HCT116 (cell line): ENCODE results near the gene S100A1. TPM values are rescaled to one million over a fixed set of nuclear protein-coding genes. Genes with fewer than 3 reads are reported as not detected.

Source experiments
- ATAC-seq: fragments of 200-7000 bp; cut with Tn5 transposase; 2 replicates; pipeline ENCODE4 v1.9.1; 2020; ENCODE audit warnings: mild to moderate bottlenecking, moderate library complexity
- BruUV-seq: library from RNA; stranded (reverse); fragments of 400-500 nt; replicated peaks from 2 replicates; lab custom pipeline; 2021; lab: Mats Ljungman, UMichigan
- CTCF ChIA-PET: fragments of 300-600 bp; sonication (Branson Sonifier 250); formaldehyde crosslinking; loops from one replicate; lab custom pipeline; 2021; ENCODE audit warnings: antibody characterized with exemption; lab: Charles Lee
- POLR2A ChIA-PET: fragments of 300-600, 350-600 bp; sonication (Branson Sonifier 250); formaldehyde crosslinking; loops from one replicate; lab custom pipeline; 2021; ENCODE audit warnings: antibody characterized with exemption; lab: Charles Lee
- RAD21 ChIA-PET, 2 experiments: fragments of 300-600 bp; sonication (Branson Sonifier 250); formaldehyde crosslinking; loops; one replicate each; lab custom pipeline; 2023; ENCODE audit warnings: low total read pairs in 2 of 2; ENCODE audit not compliant: uncharacterized antibody in 2 of 2, unreplicated experiment in 2 of 2, low non-redundant PET in 1 of 2; lab: Charles Lee
- DNase-seq: peaks from one replicate; pipeline ENCODE4 v3.0.0-alpha.2; 2010; ENCODE audit warnings: low read depth, low spot score
- H2AFZ ChIP-seq: fragments of 200-600 bp; shearing (Covaris generic), sonication (generic); 2 replicates; pipeline ENCODE4 v1.6.1; 2017; ENCODE audit warnings: low read depth, mixed run types, mixed read lengths, antibody characterized with exemption, low read length; ENCODE audit not compliant: poor library complexity, severe bottlenecking
- H3K27ac ChIP-seq: 2 replicates; pipeline ENCODE4 v1.5.1; 2012; ENCODE audit warnings: low read depth, low read length
- H3K27me3 ChIP-seq: fragments of 200-600 bp; sonication (generic); 2 replicates; pipeline ENCODE4 v1.6.1; 2016; ENCODE audit warnings: mixed run types, low read length, mixed read lengths; ENCODE audit not compliant: insufficient read depth
- H3K36me3 ChIP-seq, 2 experiments: fragments of 200-500 bp in 1 of 2; fragments of 200-600 bp in 1 of 2; sonication (Bioruptor generic) in 1 of 2; sonication (generic) in 1 of 2; 2 replicates each; pipeline versions ENCODE4 v1.5.1 to v1.6.1; 2014 to 2016; ENCODE audit warnings: low read length in 2 of 2, inconsistent platforms in 1 of 2, mixed read lengths in 1 of 2, mixed run types in 1 of 2; ENCODE audit not compliant: insufficient read depth in 2 of 2, control insufficient read depth in 1 of 2
- H3K4me1 ChIP-seq, 2 experiments: fragments of 200-600 bp in 1 of 2; sonication (generic) in 1 of 2; 2 replicates each; pipeline versions ENCODE4 v1.5.1 to v1.6.1; 2012 to 2017; ENCODE audit warnings: low read length in 2 of 2, inconsistent platforms in 1 of 2, mild to moderate bottlenecking in 1 of 2, mixed read lengths in 1 of 2, mixed run types in 1 of 2, moderate library complexity in 1 of 2; ENCODE audit not compliant: insufficient read depth in 2 of 2, control insufficient read depth in 1 of 2
- H3K4me2 ChIP-seq: fragments of 200-600 bp; sonication (generic); 2 replicates; pipeline ENCODE4 v1.6.1; 2017; ENCODE audit warnings: mixed run types, low read length, mixed read lengths
- H3K4me3 ChIP-seq, 2 experiments: fragments of 200-600 bp in 1 of 2; sonication (generic) in 1 of 2; replicated peaks in 1 of 2; 2 replicates each; pipeline ENCODE4 v1.5.1; 2011 to 2016; ENCODE audit warnings: low read length in 2 of 2, control low read depth in 1 of 2, low read depth in 1 of 2, mild to moderate bottlenecking in 1 of 2, mixed read lengths in 1 of 2, mixed run types in 1 of 2
- H3K79me2 ChIP-seq: fragments of 200-600 bp; sonication (generic); 2 replicates; pipeline ENCODE4 v1.6.1; 2017; ENCODE audit warnings: mild to moderate bottlenecking, mixed run types, low read length, moderate library complexity, mixed read lengths; ENCODE audit not compliant: insufficient read depth
- H3K9ac ChIP-seq: fragments of 200-600 bp; sonication (generic); 2 replicates; pipeline ENCODE4 v1.6.1; 2016; ENCODE audit warnings: low read length, mixed read lengths
- H3K9me2 ChIP-seq: fragments of 200-600 bp; sonication (generic), shearing (Covaris generic); 2 replicates; pipeline ENCODE4 v1.6.1; 2017; ENCODE audit warnings: mixed run types, mild to moderate bottlenecking, moderate library complexity; ENCODE audit not compliant: insufficient read depth
- H3K9me3 ChIP-seq, 2 experiments: fragments of 200-500 bp in 1 of 2; fragments of 200-600 bp in 1 of 2; sonication (Bioruptor generic) in 1 of 2; sonication (generic) in 1 of 2; 2 replicates each; pipeline ENCODE4 v1.6.1; 2014 to 2017; ENCODE audit warnings: low read length in 2 of 2, mixed read lengths in 2 of 2, inconsistent platforms in 1 of 2, low read depth in 1 of 2, mild to moderate bottlenecking in 1 of 2, mixed run types in 1 of 2, moderate library complexity in 1 of 2; ENCODE audit not compliant: control insufficient read depth in 1 of 2, insufficient read depth in 1 of 2
- H4K20me1 ChIP-seq: fragments of 200-600 bp; sonication (generic), shearing (Covaris generic); 2 replicates; pipeline ENCODE4 v1.6.1; 2017; ENCODE audit warnings: mixed run types, mild to moderate bottlenecking, moderate library complexity; ENCODE audit not compliant: insufficient read depth
- CBX3 ChIP-seq: IDR thresholded peaks from 2 replicates; pipeline ENCODE4 v1.6.1; 2012; ENCODE audit warnings: low read depth
- CEBPB ChIP-seq: IDR thresholded peaks from 2 replicates; pipeline ENCODE4 v1.6.1; 2012; ENCODE audit warnings: low read depth
- EGR1 ChIP-seq: IDR thresholded peaks from 2 replicates; pipeline ENCODE4 v1.6.1; 2012; ENCODE audit warnings: low read depth
- EZH2 ChIP-seq: fragments of 200-600 bp; sonication (generic); IDR thresholded peaks from 2 replicates; pipeline ENCODE4 v1.6.1; 2017; ENCODE audit warnings: antibody characterized with exemption, mixed run types
- FOSL1 ChIP-seq: IDR thresholded peaks from 2 replicates; pipeline ENCODE4 v1.6.1; 2012; ENCODE audit warnings: low read depth
- POLR2A ChIP-seq: IDR thresholded peaks from 2 replicates; pipeline ENCODE4 v1.7.0; 2011; ENCODE audit warnings: borderline replicate concordance; ENCODE audit not compliant: insufficient read depth, insufficient read length; ENCODE audit errors: extremely low read depth
- POLR2AphosphoS5 ChIP-seq: IDR thresholded peaks from 2 replicates; pipeline ENCODE4 v1.6.1; 2011; ENCODE audit warnings: mild to moderate bottlenecking, low read depth, low read length, moderate library complexity
- RAD21 ChIP-seq: IDR thresholded peaks from 2 replicates; pipeline ENCODE4 v1.6.1; 2012; ENCODE audit warnings: low read depth, mild to moderate bottlenecking
- SIN3A ChIP-seq: IDR thresholded peaks from 2 replicates; pipeline ENCODE4 v1.6.1; 2012; ENCODE audit warnings: low read depth
- TCF7L2 ChIP-seq: IDR thresholded peaks from 2 replicates; pipeline ENCODE4 v1.7.0; 2011; ENCODE audit warnings: borderline replicate concordance, inconsistent platforms; ENCODE audit not compliant: insufficient read depth, insufficient read length; ENCODE audit errors: extremely low read depth
- YY1 ChIP-seq: IDR thresholded peaks from 2 replicates; pipeline ENCODE4 v1.6.1; 2011; ENCODE audit warnings: low read length, low read depth, moderate library complexity, mild to moderate bottlenecking; ENCODE audit not compliant: insufficient replicate concordance; ENCODE audit errors: extremely low read depth
- intact Hi-C: fragments of 100-400 bp; cut with micrococcal nuclease; formaldehyde crosslinking; loops from 2 replicates; pipeline ENCODE4 v1.10.0; 2022
- total RNA-seq: library from RNA; stranded (reverse); gene quantifications from one replicate; pipeline ENCODE4 v1.2.1, GENCODE V29; 2021; ENCODE audit not compliant: unreplicated experiment
- TF ChIP-seq, protein P1 (sequence below): IDR thresholded peaks from 2 replicates; pipeline ENCODE4 v1.6.1; 2012
- TF ChIP-seq, protein P2 (sequence below): IDR thresholded peaks from 2 replicates; pipeline ENCODE4 v1.6.1; 2012; ENCODE audit warnings: low read depth
- TF ChIP-seq, protein P3 (sequence below): IDR thresholded peaks from 2 replicates; pipeline ENCODE4 v1.6.1; 2011; ENCODE audit warnings: mild to moderate bottlenecking, low read length, moderate library complexity; ENCODE audit not compliant: insufficient replicate concordance; ENCODE audit errors: extremely low read depth
- TF ChIP-seq, protein P4 (sequence below), 3 experiments: fragments of 200-600 bp in 1 of 3; sonication (generic) in 1 of 3; IDR thresholded peaks in 2 of 3; conservative IDR thresholded peaks in 1 of 3; 2 replicates each; pipeline ENCODE4 v1.5.1; 2012 to 2017; ENCODE audit warnings: low read depth in 2 of 3, low read length in 2 of 3, antibody characterized with exemption in 1 of 3, borderline replicate concordance in 1 of 3, control low read depth in 1 of 3, mild to moderate bottlenecking in 1 of 3, mixed read lengths in 1 of 3, mixed run types in 1 of 3, moderate library complexity in 1 of 3; ENCODE audit not compliant: insufficient read depth in 1 of 3

Gene S100A1
- total RNA-seq, 1 experiment from 2014 or later = 0.30 TPM

DNA sequence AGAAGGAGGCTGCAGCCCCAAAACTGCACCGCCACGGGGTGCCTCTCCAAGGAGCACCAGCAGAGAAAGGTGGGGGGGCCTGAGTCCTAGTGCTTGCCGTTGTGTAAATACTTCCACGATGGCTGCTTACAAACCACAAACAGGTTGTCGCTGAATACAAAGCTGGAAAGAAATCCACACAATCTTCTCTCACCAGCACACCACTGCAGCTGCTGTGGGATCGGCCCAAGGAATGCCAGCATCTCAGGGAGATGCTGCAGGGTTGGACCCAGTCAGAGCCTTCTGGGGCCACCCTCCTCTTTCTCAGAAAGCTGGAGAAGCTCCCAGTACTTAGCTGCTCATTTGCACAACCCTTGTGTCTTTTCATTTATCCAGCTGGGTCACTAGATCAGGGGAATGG lies 9.1 kb upstream of the S100A1 start:
- Histone ChIP-seq H3K79me2 (peaks cover 16% of the 10 kb centered on the region; the same call in 1 of the 2 replicates), H3K4me1 (peaks cover 29 to 41% of the 10 kb centered on the region in 2 experiments), H3K9me2 (no peaks in the 10 kb centered on the region), H3K4me2 (no peak overlapping the region), H3K27me3 (no peaks in the 10 kb centered on the region), H3K9ac (no peak overlapping the region), H3K9me3 (no peaks in the 10 kb centered on the region), H3K27ac (no peak overlapping the region), H3K36me3 (peaks cover under 1 to 9% of the 10 kb centered on the region in 2 experiments; a peak in 2 of 4 replicates), H3K4me3 (no peak overlapping the region), H2AFZ (no peak overlapping the region), H4K20me1 (no peaks in the 10 kb centered on the region)
- no peak for TF ChIP-seq EGR1
- no peak for TF ChIP-seq CEBPB
- no peak for TF ChIP-seq RAD21
- no peak for TF ChIP-seq FOSL1
- no peak for TF ChIP-seq CBX3
- TF ChIP-seq POLR2AphosphoS5 = no peak
- TF ChIP-seq, protein P1, sequence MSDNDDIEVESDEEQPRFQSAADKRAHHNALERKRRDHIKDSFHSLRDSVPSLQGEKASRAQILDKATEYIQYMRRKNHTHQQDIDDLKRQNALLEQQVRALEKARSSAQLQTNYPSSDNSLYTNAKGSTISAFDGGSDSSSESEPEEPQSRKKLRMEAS = no peak
- no peak for TF ChIP-seq YY1
- no peak for TF ChIP-seq EZH2
- TF ChIP-seq, protein P2, sequence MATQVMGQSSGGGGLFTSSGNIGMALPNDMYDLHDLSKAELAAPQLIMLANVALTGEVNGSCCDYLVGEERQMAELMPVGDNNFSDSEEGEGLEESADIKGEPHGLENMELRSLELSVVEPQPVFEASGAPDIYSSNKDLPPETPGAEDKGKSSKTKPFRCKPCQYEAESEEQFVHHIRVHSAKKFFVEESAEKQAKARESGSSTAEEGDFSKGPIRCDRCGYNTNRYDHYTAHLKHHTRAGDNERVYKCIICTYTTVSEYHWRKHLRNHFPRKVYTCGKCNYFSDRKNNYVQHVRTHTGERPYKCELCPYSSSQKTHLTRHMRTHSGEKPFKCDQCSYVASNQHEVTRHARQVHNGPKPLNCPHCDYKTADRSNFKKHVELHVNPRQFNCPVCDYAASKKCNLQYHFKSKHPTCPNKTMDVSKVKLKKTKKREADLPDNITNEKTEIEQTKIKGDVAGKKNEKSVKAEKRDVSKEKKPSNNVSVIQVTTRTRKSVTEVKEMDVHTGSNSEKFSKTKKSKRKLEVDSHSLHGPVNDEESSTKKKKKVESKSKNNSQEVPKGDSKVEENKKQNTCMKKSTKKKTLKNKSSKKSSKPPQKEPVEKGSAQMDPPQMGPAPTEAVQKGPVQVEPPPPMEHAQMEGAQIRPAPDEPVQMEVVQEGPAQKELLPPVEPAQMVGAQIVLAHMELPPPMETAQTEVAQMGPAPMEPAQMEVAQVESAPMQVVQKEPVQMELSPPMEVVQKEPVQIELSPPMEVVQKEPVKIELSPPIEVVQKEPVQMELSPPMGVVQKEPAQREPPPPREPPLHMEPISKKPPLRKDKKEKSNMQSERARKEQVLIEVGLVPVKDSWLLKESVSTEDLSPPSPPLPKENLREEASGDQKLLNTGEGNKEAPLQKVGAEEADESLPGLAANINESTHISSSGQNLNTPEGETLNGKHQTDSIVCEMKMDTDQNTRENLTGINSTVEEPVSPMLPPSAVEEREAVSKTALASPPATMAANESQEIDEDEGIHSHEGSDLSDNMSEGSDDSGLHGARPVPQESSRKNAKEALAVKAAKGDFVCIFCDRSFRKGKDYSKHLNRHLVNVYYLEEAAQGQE = no peak
- TF ChIP-seq, protein P3, sequence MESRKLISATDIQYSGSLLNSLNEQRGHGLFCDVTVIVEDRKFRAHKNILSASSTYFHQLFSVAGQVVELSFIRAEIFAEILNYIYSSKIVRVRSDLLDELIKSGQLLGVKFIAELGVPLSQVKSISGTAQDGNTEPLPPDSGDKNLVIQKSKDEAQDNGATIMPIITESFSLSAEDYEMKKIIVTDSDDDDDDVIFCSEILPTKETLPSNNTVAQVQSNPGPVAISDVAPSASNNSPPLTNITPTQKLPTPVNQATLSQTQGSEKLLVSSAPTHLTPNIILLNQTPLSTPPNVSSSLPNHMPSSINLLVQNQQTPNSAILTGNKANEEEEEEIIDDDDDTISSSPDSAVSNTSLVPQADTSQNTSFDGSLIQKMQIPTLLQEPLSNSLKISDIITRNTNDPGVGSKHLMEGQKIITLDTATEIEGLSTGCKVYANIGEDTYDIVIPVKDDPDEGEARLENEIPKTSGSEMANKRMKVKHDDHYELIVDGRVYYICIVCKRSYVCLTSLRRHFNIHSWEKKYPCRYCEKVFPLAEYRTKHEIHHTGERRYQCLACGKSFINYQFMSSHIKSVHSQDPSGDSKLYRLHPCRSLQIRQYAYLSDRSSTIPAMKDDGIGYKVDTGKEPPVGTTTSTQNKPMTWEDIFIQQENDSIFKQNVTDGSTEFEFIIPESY = no peak
- TF ChIP-seq SIN3A = no peak
- no peak for TF ChIP-seq POLR2A
- TF ChIP-seq TCF7L2 = no peak
- TF ChIP-seq, protein P4, sequence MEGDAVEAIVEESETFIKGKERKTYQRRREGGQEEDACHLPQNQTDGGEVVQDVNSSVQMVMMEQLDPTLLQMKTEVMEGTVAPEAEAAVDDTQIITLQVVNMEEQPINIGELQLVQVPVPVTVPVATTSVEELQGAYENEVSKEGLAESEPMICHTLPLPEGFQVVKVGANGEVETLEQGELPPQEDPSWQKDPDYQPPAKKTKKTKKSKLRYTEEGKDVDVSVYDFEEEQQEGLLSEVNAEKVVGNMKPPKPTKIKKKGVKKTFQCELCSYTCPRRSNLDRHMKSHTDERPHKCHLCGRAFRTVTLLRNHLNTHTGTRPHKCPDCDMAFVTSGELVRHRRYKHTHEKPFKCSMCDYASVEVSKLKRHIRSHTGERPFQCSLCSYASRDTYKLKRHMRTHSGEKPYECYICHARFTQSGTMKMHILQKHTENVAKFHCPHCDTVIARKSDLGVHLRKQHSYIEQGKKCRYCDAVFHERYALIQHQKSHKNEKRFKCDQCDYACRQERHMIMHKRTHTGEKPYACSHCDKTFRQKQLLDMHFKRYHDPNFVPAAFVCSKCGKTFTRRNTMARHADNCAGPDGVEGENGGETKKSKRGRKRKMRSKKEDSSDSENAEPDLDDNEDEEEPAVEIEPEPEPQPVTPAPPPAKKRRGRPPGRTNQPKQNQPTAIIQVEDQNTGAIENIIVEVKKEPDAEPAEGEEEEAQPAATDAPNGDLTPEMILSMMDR (IDR thresholded peaks at IDR 0.05 in 2 of 3, conservative IDR thresholded peaks at IDR 0.05 in 1 of 3; ENCODE audit: borderline replicate concordance in 1 of 3, insufficient read depth in 1 of 3, low read depth in 2 of 3, low read length in 2 of 3) = no peak
- ChIA-PET CTCF (interaction anchor here (2.4 to 7.7 kb wide), 2 partner anchors 8 to 15 kb away, joined by 9 to 76 read pairs; partner anchors contain the start of genes CHTOP, S100A1 and S100A13), RAD21 (no interaction called here), POLR2A (interaction anchor here (3.7 to 8.2 kb wide), 2 partner anchors 8 to 15 kb away, joined by 19 to 172 read pairs; partner anchors contain the start of genes CHTOP, S100A1 and S100A13)
- DNase-seq (no peak), ATAC-seq (no peak)
- intact Hi-C loops = no loop called here
- no TSS peak for BruUV-seq
